Kidney (tissue), 14 donors: Measurements from ENCODE around the gene GPT2. TPM values are rescaled to one million over a fixed set of nuclear protein-coding genes. Genes with fewer than 3 reads are reported as not detected.

Experiments
- DNase-seq, 5 donors: peaks; one replicate each; pipeline ENCODE4 v3.0.0-alpha.2; 2013 to 2020
- FAIRE-seq: peaks from 2 replicates; lab custom pipeline; 2012; peaks lifted over from hg19 to GRCh38; lab: Jason Lieb, UNC
- H3K27ac ChIP-seq, 2 donors: one replicate each; pipeline ENCODE4 v1.7.0; 2013; ENCODE audit warnings: low read depth in 2 of 2, low read length in 2 of 2, inconsistent platforms in 1 of 2
- H3K27me3 ChIP-seq: one replicate; pipeline ENCODE4 v1.7.1; 2013; ENCODE audit warnings: low read length, inconsistent platforms; ENCODE audit not compliant: control insufficient read depth, insufficient read depth
- H3K36me3 ChIP-seq, 3 donors: one replicate each; pipeline versions ENCODE4 v1.7.0 to v1.7.1; 2013; ENCODE audit warnings: low read length in 3 of 3, control low read depth in 1 of 3, inconsistent platforms in 1 of 3; ENCODE audit not compliant: insufficient read depth in 3 of 3, control insufficient read depth in 2 of 3
- H3K4me1 ChIP-seq, 3 donors: one replicate each; pipeline versions ENCODE4 v1.7.0 to v1.7.1; 2013; ENCODE audit warnings: low read length in 3 of 3, inconsistent platforms in 1 of 3, low read depth in 1 of 3; ENCODE audit not compliant: control insufficient read depth in 2 of 3, insufficient read depth in 2 of 3
- H3K4me3 ChIP-seq, 3 donors: one replicate each; pipeline versions ENCODE4 v1.7.0 to v1.8.1; 2013; ENCODE audit warnings: low read length in 3 of 3, control low read depth in 1 of 3, inconsistent platforms in 1 of 3
- H3K9ac ChIP-seq, 3 donors: one replicate each; pipeline versions ENCODE4 v1.7.0 to v1.7.1; 2013; ENCODE audit warnings: low read length in 3 of 3, control low read depth in 1 of 3, inconsistent platforms in 1 of 3
- H3K9me3 ChIP-seq, 3 donors: one replicate each; pipeline versions ENCODE4 v1.7.0 to v1.7.1; 2013; ENCODE audit warnings: low read length in 3 of 3, control low read depth in 1 of 3, inconsistent platforms in 1 of 3; ENCODE audit not compliant: control insufficient read depth in 2 of 3, insufficient read depth in 1 of 3
- intact Hi-C: fragments of 100-400 bp; cut with DNase I; formaldehyde crosslinking; loops from one replicate; pipeline ENCODE4 v1.11.1; 2022
- polyA plus RNA-seq: library from polyadenylated mRNA; stranded (reverse); fragments of 350-450 nt; fragmentation: Illumina TruSeq; extraction: RNeasy Lipid Tissue Mini Kit (QIAGEN cat#74804); gene quantifications from one replicate; pipeline ENCODE4 v1.2.3, GENCODE V29; 2014; ENCODE audit warnings: low read depth, low replicate concordance; ENCODE audit not compliant: insufficient read depth
- total RNA-seq: library from RNA; stranded (reverse); fragmentation: NEBNext Ultra II Directional; extraction: Animal tissue kit (Norgen Biotek cat#: 25700); gene quantifications from one replicate; pipeline ENCODE4 v1.2.1, GENCODE V29; 2021
- TF ChIP-seq, protein P1 (sequence below): IDR thresholded peaks from 3 replicates; pipeline ENCODE4 v1.5.1; 2012; ENCODE audit warnings: mild to moderate bottlenecking, moderate library complexity, borderline replicate concordance; ENCODE audit not compliant: insufficient read depth; ENCODE audit errors: extremely low read depth
- donor health status: control.
- donor health status: control.
- donor health status: control.
- donor health status: control.
- donor health status: control.
- donor health status: DM: yes; HTN: yes; CAD: no.
- donor health status: Normal renal cell carcinoma (clear cell type).

The GPT2 gene
- total and polyA plus RNA-seq, 2 donors from 2014 or later = 6.5 to 37.1 TPM

DNA sequence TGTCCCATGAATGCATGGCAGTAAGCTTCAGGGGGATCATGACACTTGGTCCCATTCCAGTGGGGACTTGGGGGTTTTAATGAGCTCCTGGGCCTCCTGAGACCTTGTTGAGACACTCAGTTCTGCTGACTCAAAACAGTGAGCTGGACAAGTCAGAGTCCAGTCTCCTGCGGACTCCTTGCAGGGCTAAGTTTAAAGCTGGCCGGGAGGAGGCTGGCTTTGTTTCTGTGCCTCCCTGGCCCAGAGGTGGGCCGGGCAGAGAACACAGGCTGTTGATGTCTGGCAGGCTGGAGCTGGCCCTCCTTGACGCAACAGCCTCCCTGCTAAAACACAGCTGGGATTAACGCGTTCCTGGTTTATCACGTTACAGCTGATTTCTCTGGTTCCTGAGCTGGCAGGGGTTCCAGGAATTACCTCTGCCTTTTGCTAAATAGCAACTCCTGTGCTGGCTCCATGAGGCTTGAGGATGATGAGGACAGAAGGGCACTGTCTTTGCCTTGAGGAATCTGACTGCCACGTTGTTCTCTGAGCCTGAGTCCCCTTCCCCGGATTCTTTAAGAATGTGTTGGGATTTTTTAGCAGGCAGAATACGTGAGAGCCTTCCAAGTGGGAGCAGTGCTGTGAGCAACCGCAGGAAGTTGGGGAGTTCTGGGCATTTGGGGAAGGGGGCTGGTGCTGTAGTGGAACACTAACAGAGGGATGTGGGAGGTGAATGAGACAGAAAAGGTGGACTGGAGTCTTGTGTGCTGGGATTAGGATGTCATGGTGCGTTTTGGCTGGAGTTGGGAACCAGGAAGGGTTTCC is 2.0 kb downstream of the GPT2 start:
- peak overlapping the region; percentile 59 to 63 for H3K27ac ChIP-seq
- no peaks in the 10 kb centered on the region for H3K9me3 ChIP-seq
- peak overlapping the region in 1 of 3 donors; percentile 67 for H3K9ac ChIP-seq
- peaks cover 0 to 8% (median 2%) of the 10 kb centered on the region in 3 donors for H3K4me1 ChIP-seq
- H3K36me3 ChIP-seq = peaks cover 0 to 4% (median 0%) of the 10 kb centered on the region in 3 donors
- TF ChIP-seq, protein P1, sequence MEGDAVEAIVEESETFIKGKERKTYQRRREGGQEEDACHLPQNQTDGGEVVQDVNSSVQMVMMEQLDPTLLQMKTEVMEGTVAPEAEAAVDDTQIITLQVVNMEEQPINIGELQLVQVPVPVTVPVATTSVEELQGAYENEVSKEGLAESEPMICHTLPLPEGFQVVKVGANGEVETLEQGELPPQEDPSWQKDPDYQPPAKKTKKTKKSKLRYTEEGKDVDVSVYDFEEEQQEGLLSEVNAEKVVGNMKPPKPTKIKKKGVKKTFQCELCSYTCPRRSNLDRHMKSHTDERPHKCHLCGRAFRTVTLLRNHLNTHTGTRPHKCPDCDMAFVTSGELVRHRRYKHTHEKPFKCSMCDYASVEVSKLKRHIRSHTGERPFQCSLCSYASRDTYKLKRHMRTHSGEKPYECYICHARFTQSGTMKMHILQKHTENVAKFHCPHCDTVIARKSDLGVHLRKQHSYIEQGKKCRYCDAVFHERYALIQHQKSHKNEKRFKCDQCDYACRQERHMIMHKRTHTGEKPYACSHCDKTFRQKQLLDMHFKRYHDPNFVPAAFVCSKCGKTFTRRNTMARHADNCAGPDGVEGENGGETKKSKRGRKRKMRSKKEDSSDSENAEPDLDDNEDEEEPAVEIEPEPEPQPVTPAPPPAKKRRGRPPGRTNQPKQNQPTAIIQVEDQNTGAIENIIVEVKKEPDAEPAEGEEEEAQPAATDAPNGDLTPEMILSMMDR = no peak
- H3K27me3 ChIP-seq = no peaks in the 10 kb centered on the region
- FAIRE-seq = no peak
- intact Hi-C loops = no loop called here
- H3K4me3 ChIP-seq = peak overlapping the region in 2 of 3 donors; percentile 35 to 84
- DNase-seq = peak in 4 of 5 donors; percentile 39 to 59 (median 48)

DNA sequence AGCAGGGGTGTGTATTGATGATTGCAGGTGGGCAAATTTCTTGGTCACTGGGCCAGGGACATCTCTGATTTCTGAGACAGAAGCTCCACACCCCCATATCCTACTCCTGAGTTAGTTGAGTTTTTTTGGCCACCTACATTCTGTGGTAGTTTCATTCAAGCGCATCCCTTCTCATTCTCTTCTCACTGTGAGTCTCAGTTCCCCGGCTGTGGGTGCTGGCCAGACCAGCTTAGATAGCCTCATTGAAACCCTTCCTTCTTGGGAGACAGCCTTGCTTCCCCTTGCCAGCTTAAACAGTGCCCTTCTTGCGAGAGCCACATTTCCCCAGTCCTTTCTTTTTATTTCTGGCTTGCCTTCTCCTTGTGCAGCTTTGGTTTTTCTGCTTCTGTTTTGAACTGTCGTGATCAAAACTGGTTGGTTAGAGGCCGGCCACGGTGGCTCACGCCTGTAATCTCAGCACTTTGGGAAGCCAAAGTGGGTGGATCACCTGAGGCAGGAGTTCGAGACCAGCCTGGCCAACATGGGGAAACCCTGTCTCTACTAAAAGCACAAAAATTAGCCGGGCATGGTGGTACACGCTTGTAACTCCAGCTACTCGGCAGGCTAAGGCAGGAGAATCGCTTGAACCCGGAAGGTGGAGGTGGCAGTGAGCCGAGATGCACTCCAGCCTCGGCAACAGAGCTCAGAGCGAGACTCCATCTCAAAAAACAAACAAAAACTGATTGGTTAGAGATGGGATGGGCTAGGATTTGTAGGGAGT is 2.8 kb downstream of the GPT2 start:
- peaks cover 0 to 8% (median 2%) of the 10 kb centered on the region in 3 donors for H3K4me1 ChIP-seq
- H3K4me3 ChIP-seq = peak overlapping the region in 2 of 3 donors; percentile 8 to 84
- H3K36me3 ChIP-seq = peaks cover 0 to 4% (median 0%) of the 10 kb centered on the region in 3 donors
- TF ChIP-seq, protein P1 = no peak
- H3K27me3 ChIP-seq = no peaks in the 10 kb centered on the region
- no peaks in the 10 kb centered on the region for H3K9me3 ChIP-seq
- DNase-seq (no peak), FAIRE-seq (no peak)
- intact Hi-C loops = no loop called here
- H3K9ac ChIP-seq = peak overlapping the region in 1 of 3 donors; percentile 3
- H3K27ac ChIP-seq = peak overlapping the region; percentile 13 to 36

DNA sequence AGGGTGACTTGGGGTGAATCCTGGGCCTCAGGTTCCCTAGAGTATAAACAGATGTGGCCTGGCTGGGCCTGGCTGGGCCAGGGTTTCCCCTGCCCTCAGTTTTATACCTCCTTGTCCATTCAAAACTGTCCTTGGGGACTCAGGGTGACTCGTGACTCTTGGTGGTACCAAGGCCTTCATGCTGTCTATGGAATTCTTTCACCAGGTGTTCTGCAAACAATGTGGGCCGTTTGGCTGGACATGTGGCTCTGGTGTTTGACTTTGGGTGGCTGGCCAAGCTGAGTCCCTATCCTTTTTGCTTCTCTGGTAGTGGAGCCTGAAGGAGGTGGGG is 3.3 kb downstream of the GPT2 start:
- Histone ChIP-seq H3K27ac (no peak overlapping the region), H3K27me3 (no peaks in the 10 kb centered on the region), H3K4me3 (no peak overlapping the region), H3K36me3 (peaks cover 0 to 4% (median 0%) of the 10 kb centered on the region in 3 donors), H3K9ac (peak overlapping the region in 1 of 3 donors; percentile 3), H3K9me3 (no peaks in the 10 kb centered on the region), H3K4me1 (peaks cover 0 to 8% (median 2%) of the 10 kb centered on the region in 3 donors)
- DNase-seq = no peak
- intact Hi-C loops = no loop called here
- no peak for FAIRE-seq
- TF ChIP-seq, protein P1 = no peak
